GM12872 (cell line): Measurements from ENCODE around the gene CAPN7.

ENCODE experiments used
- CTCF ChIP-seq: IDR thresholded peaks from 3 replicates; pipeline ENCODE4 v1.5.1; 2011; ENCODE audit warnings: low read depth, mild to moderate bottlenecking, low read length, moderate library complexity; ENCODE audit not compliant: insufficient read depth

CAPN7 gene

DNA sequence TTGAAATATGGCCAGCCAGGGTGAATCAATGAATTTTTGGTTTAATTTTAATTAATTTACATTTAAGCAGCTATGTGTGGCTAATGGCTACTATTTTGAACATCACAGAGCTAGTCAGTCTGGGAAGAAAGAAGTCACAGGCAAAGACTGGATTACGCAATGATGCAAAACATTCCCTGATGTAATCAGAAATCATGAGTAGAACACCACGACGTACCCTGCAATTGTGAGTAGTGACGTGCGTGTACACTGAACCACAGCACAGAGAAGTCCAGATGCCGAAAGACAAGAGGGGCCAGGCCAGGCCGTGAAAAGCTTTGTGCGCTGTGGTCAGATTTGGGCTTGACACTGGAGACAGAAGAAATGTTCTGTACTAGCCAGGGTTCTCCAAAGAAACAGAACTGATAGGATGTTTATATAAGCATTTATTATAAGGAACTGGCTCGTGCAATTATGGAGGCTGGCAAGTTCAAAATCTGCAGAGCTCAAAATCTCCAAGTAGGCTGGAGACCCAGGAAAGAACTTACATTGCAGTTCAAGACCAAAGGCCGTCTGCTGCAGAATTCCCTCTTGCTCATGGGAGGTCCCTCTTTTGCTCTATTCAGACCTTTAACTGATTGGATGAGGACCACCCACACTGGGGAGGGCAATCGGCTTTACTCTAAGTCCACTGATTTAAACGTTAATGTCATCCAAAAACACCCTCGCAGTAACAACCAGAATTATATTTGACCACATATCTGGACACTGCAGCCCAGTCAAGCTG, 81.7 kb downstream of the CAPN7 start:
- TF ChIP-seq CTCF: no peak

GRCh38 chr3:15288331-15289035, 82.4 kb downstream of the CAPN7 start:
- TF ChIP-seq CTCF: no peak

GRCh38 chr3:15289661-15290060, 83.6 kb downstream of the CAPN7 start:
- no peak for TF ChIP-seq CTCF

DNA sequence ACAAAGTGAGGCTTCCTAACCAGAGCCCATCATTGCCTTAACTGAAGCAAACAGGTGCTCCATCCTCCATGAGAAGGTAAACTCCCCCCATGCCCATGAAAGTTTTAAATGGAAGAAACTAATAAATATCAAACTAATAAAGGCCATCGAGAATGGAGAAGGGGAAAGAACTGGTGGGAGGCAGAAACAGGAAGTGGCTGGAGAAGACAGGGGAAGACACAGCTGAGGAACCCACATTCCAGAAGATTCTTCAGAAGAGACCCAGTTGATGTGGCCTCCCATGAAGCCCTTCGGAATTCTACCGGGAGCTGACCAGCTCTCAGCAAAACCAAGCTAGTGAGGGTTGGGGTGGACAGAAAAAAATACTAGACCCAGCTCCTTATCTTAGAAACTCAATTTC, 84.7 kb downstream of the CAPN7 start:
- TF ChIP-seq CTCF: no peak

DNA sequence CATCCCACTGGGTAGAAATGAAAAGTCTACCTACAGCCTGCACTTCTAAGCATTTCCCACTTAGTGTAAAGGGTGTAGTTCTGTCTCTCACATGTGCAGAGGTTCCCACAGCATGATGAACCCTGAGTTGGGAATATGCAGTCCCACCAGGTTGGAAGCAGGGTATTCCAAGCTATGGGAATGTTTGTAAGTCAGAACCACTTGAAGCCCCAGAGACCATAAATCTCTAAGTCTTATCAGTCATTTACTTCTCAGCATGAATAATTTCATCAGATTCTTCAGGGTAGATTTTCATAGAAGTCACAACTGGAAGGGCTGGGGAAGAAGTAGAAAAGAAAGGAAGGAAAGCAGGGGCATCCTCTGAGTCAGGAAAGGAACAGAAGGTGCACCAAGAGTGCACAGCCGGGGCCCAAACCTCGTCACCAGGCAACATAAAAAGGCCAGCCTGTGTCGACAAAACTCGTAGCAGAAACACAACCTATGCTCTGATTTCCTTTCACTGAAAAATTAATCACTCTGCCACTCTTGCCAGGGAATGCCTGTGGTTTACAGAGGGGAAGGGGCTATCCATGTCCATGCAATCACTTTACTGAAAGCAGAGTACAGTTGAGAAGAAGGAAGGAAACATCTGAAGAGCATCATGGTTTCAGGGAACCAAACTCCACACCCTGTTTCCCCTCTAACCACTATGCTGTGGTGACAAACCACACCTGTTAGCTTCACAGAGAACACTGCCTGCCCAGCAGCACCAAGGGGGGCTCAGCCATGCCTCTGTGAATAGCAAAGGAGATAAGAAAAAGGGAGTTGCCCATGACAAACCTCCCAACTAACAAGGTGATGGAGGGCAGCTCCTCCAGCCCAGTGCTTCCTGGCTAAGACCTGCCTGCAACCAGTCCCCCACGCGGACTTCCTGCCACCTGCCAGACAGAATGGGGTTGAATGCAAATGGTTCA, 85.8 kb downstream of the CAPN7 start:
- TF ChIP-seq CTCF: no peak

GRCh38 chr3:15292765-15293522, 86.9 kb downstream of the CAPN7 start:
- TF ChIP-seq CTCF: no peak
